SK-N-SH treated with all-trans-retinoic acid at 6 μM for 48 hours (cell line): ENCODE data around the gene SLC30A3.

Experiments used
- ATAC-seq: fragments of 200-7000 bp; cut with Tn5 transposase; 3 replicates; pipeline ENCODE4 v1.9.1; 2020; ENCODE audit warnings: mild to moderate bottlenecking, moderate library complexity
- ARNTL ChIP-seq: fragments of 450-650 bp; formaldehyde crosslinking; IDR thresholded peaks from 2 replicates; pipeline ENCODE4 v1.5.0; 2020; ENCODE audit warnings: low read depth, mild to moderate bottlenecking, moderate library complexity, borderline replicate concordance
- BACH2 ChIP-seq: fragments of 250-450 bp; sonication (Bioruptor Pico); IDR thresholded peaks from 2 replicates; pipeline ENCODE4 v1.9.0; 2021; ENCODE audit warnings: mild to moderate bottlenecking, borderline replicate concordance
- CSDC2 ChIP-seq: fragments of 250-450 bp; sonication (Bioruptor Pico); IDR thresholded peaks from 2 replicates; pipeline ENCODE4 v1.5.0; 2020; ENCODE audit warnings: mild to moderate bottlenecking, moderate library complexity
- CSRNP3 ChIP-seq: fragments of 250-450 bp; sonication (Bioruptor Pico); IDR thresholded peaks from 2 replicates; pipeline ENCODE4 v1.5.1; 2021; ENCODE audit warnings: mild to moderate bottlenecking, moderate library complexity
- ESRRG ChIP-seq: fragments of 250-450 bp; sonication (Bioruptor Pico); IDR thresholded peaks from 2 replicates; pipeline ENCODE4 v1.6.1; 2021; ENCODE audit warnings: mild to moderate bottlenecking
- GLIS3 ChIP-seq: fragments of 250-450 bp; sonication (Bioruptor Pico); IDR thresholded peaks from 2 replicates; pipeline ENCODE4 v1.5.0; 2020; ENCODE audit warnings: mild to moderate bottlenecking, moderate library complexity
- ISL1 ChIP-seq: fragments of 250-450 bp; sonication (Bioruptor Pico); IDR thresholded peaks from 2 replicates; pipeline ENCODE4 v2.1.2; 2022; ENCODE audit warnings: mild to moderate bottlenecking, moderate library complexity
- OSR1 ChIP-seq: fragments of 250-450 bp; sonication (Bioruptor Pico); IDR thresholded peaks from 2 replicates; pipeline ENCODE4 v1.8.0; 2022; ENCODE audit warnings: moderate library complexity, mild to moderate bottlenecking, inconsistent platforms
- POU6F1 ChIP-seq: fragments of 250-450 bp; sonication (Bioruptor Pico); IDR thresholded peaks from 2 replicates; pipeline ENCODE4 v1.8.0; 2021; ENCODE audit warnings: low read depth, mild to moderate bottlenecking, moderate library complexity, borderline replicate concordance
- PPARA ChIP-seq: fragments of 250-450 bp; sonication (Bioruptor Pico); IDR thresholded peaks from 2 replicates; pipeline ENCODE4 v1.5.0; 2020; ENCODE audit warnings: mild to moderate bottlenecking, borderline replicate concordance
- RARB ChIP-seq: fragments of 250-450 bp; sonication (Bioruptor Pico); IDR thresholded peaks from 2 replicates; pipeline ENCODE4 v1.8.0; 2021; ENCODE audit warnings: mild to moderate bottlenecking, moderate library complexity
- SNAI2 ChIP-seq: fragments of 250-450 bp; sonication (Bioruptor Pico); IDR thresholded peaks from 2 replicates; pipeline ENCODE4 v1.5.0; 2020; ENCODE audit warnings: mild to moderate bottlenecking, moderate library complexity
- TCF4 ChIP-seq: fragments of 250-450 bp; sonication (Bioruptor Pico); IDR thresholded peaks from 2 replicates; pipeline ENCODE4 v1.8.0; 2021; ENCODE audit warnings: mild to moderate bottlenecking, moderate library complexity, borderline replicate concordance
- ZC3H10 ChIP-seq: fragments of 250-450 bp; sonication (Bioruptor Pico); IDR thresholded peaks from 2 replicates; pipeline ENCODE4 v1.5.1; 2021; ENCODE audit warnings: mild to moderate bottlenecking, moderate library complexity
- ZFP3 ChIP-seq: fragments of 250-450 bp; sonication (Bioruptor Pico); IDR thresholded peaks from 2 replicates; pipeline ENCODE4 v1.5.0; 2020; ENCODE audit warnings: mild to moderate bottlenecking, moderate library complexity
- ZFP30 ChIP-seq: fragments of 450-650 bp; formaldehyde crosslinking; IDR thresholded peaks from 2 replicates; pipeline ENCODE4 v1.5.0; 2022; ENCODE audit warnings: mild to moderate bottlenecking, moderate library complexity
- ZNF565 ChIP-seq: fragments of 450-650 bp; formaldehyde crosslinking; conservative IDR thresholded peaks from 2 replicates; pipeline ENCODE4 v1.5.0; 2020; ENCODE audit warnings: low read depth, mild to moderate bottlenecking, moderate library complexity
- ZNF70 ChIP-seq: fragments of 450-650 bp; formaldehyde crosslinking; IDR thresholded peaks from 2 replicates; pipeline ENCODE4 v1.5.0; 2020; ENCODE audit warnings: mild to moderate bottlenecking, moderate library complexity
- ZNF8 ChIP-seq: fragments of 450-650 bp; formaldehyde crosslinking; IDR thresholded peaks from 2 replicates; pipeline ENCODE4 v1.5.0; 2020; ENCODE audit warnings: mild to moderate bottlenecking, moderate library complexity
- TF ChIP-seq, protein P1 (sequence below): fragments of 250-450 bp; sonication (Bioruptor Pico); IDR thresholded peaks from 2 replicates; pipeline ENCODE4 v1.5.0; 2020; ENCODE audit warnings: mild to moderate bottlenecking, moderate library complexity
- TF ChIP-seq, protein P2 (sequence below): fragments of 250-450 bp; sonication (Bioruptor Pico); IDR thresholded peaks from 2 replicates; pipeline ENCODE4 v1.5.1; 2020; ENCODE audit warnings: low read depth, mild to moderate bottlenecking, moderate library complexity
- TF ChIP-seq, protein P3 (sequence below): fragments of 250-450 bp; sonication (Bioruptor Pico); IDR thresholded peaks from 2 replicates; pipeline ENCODE4 v1.8.0; 2020; ENCODE audit warnings: mild to moderate bottlenecking, moderate library complexity, borderline replicate concordance

SLC30A3 gene

DNA sequence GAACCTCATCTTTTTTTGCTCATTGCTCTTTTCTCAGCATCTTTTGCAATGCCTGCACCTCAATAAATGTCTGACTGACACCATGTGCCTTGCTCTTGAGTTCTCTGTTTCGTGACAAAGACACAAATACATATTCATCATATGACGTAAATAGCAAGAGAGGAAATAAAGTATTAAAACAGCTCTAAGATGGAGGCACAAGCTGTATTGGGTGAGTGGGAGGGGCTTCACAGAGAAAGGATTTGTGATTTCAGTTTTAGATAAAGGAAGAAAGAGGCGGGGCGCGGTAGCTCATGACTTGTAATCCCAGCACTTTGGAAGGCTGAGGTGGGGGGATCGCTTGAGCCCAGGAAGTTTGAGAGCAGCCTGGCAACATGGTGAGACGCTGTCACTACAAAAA is 42.8 kb downstream of the SLC30A3 start:
- TF ChIP-seq GLIS3 (CRISPR knock-in tag) (no peak), ARNTL (CRISPR knock-in tag) (no peak), ZNF70 (CRISPR knock-in tag) (no peak), CSDC2 (CRISPR knock-in tag) (no peak), ZNF565 (CRISPR knock-in tag) (no peak), ZFP3 (CRISPR knock-in tag) (no peak), CSRNP3 (CRISPR knock-in tag) (no peak), ISL1 (no peak), ZFP30 (no peak), SNAI2 (CRISPR knock-in tag) (no peak), PPARA (CRISPR knock-in tag) (no peak), TCF4 (no peak), ZNF8 (CRISPR knock-in tag) (no peak), ZC3H10 (CRISPR knock-in tag) (no peak)
- TF ChIP-seq, protein P1, sequence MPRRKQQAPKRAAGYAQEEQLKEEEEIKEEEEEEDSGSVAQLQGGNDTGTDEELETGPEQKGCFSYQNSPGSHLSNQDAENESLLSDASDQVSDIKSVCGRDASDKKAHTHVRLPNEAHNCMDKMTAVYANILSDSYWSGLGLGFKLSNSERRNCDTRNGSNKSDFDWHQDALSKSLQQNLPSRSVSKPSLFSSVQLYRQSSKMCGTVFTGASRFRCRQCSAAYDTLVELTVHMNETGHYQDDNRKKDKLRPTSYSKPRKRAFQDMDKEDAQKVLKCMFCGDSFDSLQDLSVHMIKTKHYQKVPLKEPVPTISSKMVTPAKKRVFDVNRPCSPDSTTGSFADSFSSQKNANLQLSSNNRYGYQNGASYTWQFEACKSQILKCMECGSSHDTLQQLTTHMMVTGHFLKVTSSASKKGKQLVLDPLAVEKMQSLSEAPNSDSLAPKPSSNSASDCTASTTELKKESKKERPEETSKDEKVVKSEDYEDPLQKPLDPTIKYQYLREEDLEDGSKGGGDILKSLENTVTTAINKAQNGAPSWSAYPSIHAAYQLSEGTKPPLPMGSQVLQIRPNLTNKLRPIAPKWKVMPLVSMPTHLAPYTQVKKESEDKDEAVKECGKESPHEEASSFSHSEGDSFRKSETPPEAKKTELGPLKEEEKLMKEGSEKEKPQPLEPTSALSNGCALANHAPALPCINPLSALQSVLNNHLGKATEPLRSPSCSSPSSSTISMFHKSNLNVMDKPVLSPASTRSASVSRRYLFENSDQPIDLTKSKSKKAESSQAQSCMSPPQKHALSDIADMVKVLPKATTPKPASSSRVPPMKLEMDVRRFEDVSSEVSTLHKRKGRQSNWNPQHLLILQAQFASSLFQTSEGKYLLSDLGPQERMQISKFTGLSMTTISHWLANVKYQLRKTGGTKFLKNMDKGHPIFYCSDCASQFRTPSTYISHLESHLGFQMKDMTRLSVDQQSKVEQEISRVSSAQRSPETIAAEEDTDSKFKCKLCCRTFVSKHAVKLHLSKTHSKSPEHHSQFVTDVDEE (CRISPR knock-in tag): no peak
- TF ChIP-seq, protein P2, sequence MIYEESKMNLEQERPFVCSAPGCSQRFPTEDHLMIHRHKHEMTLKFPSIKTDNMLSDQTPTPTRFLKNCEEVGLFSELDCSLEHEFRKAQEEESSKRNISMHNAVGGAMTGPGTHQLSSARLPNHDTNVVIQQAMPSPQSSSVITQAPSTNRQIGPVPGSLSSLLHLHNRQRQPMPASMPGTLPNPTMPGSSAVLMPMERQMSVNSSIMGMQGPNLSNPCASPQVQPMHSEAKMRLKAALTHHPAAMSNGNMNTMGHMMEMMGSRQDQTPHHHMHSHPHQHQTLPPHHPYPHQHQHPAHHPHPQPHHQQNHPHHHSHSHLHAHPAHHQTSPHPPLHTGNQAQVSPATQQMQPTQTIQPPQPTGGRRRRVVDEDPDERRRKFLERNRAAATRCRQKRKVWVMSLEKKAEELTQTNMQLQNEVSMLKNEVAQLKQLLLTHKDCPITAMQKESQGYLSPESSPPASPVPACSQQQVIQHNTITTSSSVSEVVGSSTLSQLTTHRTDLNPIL (CRISPR knock-in tag): no peak
- TF ChIP-seq, all 23 proteins: peak for 0
- no peak for ATAC-seq

GRCh38 chr2:27219091-27219490 is 43.8 kb downstream of the SLC30A3 start:
- TF ChIP-seq BACH2 (CRISPR knock-in tag): no peak
- TF ChIP-seq GLIS3 (CRISPR knock-in tag): no peak
- TF ChIP-seq ZNF565 (CRISPR knock-in tag): no peak
- TF ChIP-seq, protein P3, sequence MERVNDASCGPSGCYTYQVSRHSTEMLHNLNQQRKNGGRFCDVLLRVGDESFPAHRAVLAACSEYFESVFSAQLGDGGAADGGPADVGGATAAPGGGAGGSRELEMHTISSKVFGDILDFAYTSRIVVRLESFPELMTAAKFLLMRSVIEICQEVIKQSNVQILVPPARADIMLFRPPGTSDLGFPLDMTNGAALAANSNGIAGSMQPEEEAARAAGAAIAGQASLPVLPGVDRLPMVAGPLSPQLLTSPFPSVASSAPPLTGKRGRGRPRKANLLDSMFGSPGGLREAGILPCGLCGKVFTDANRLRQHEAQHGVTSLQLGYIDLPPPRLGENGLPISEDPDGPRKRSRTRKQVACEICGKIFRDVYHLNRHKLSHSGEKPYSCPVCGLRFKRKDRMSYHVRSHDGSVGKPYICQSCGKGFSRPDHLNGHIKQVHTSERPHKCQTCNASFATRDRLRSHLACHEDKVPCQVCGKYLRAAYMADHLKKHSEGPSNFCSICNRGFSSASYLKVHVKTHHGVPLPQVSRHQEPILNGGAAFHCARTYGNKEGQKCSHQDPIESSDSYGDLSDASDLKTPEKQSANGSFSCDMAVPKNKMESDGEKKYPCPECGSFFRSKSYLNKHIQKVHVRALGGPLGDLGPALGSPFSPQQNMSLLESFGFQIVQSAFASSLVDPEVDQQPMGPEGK: no peak
- TF ChIP-seq, protein P2 (CRISPR knock-in tag): no peak
- no peak for TF ChIP-seq ISL1
- no peak for TF ChIP-seq ZFP3 (CRISPR knock-in tag)
- no peak for TF ChIP-seq ZNF70 (CRISPR knock-in tag)
- no peak for TF ChIP-seq ZNF8 (CRISPR knock-in tag)
- no peak for TF ChIP-seq RARB (CRISPR knock-in tag)
- TF ChIP-seq ZFP30: no peak
- no peak for TF ChIP-seq OSR1 (CRISPR knock-in tag)
- TF ChIP-seq, protein P1 (CRISPR knock-in tag): no peak
- no peak for TF ChIP-seq CSDC2 (CRISPR knock-in tag)
- TF ChIP-seq SNAI2 (CRISPR knock-in tag): no peak
- no peak for TF ChIP-seq ARNTL (CRISPR knock-in tag)
- no peak for TF ChIP-seq POU6F1
- no peak for TF ChIP-seq ESRRG
- TF ChIP-seq CSRNP3 (CRISPR knock-in tag): no peak
- no peak for TF ChIP-seq PPARA (CRISPR knock-in tag)
- no peak for ATAC-seq
